ENCODE measurements around the gene TOM1L1.

TOM1L1 gene

DNA sequence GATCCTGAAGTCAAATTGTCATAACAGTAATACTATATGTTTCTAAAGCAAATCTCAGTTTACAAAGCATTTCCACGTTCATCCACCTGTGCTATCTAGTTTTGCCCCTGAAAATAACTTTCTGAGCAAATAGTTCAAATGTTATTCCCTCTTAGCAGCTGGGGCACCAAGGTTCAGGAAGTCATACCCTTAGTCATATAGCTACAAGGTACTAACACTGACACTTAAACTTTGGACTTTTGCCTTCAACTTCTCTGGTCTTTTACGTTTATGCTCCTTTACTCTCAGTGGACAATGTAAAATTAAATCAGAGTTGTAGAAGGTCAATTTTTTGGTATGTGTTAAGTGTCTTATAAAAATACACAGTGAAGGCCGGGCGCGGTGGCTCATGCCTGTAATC lies 34.8 kb downstream of the TOM1L1 start:
- no peak for TF ChIP-seq JUND (IDR thresholded peaks at IDR 0.05; ENCODE audit: low read depth)
- in situ Hi-C loops (cut with HindIII; ENCODE audit: low pct_unique_long_range_greater_than_20kb, low sequenced_read_pairs), result no loop called here

DNA sequence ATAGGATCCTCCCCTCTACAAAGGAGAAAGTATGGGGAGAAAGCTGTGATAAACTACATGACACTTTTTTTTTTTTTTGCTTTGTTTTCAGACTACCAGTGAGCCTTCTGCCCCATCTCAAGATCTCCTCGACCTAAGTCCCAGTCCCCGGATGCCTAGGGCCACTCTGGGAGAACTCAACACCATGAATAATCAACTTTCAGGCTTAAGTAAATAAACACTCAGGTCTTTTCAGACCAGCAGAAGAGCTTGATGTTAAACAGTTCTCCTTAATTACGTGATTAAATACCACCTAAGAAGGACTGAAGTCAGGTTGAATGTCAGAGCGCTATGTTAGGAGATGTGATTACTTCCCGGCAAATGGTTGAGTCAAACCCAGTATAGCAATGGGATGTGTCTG lies 36.4 kb downstream of the TOM1L1 start:
- DNase-seq (ENCODE audit: low read depth in 1 of 2, low spot score in 1 of 2), result no peak
- in situ Hi-C loops (cut with HindIII; ENCODE audit: low pct_unique_long_range_greater_than_20kb, low sequenced_read_pairs), result no loop called here

More for the DNA sequence above, 34.8 kb downstream of the TOM1L1 start:
- no peak for DNase-seq (ENCODE audit: low read depth in 1 of 2, low spot score in 1 of 2)

DNA sequence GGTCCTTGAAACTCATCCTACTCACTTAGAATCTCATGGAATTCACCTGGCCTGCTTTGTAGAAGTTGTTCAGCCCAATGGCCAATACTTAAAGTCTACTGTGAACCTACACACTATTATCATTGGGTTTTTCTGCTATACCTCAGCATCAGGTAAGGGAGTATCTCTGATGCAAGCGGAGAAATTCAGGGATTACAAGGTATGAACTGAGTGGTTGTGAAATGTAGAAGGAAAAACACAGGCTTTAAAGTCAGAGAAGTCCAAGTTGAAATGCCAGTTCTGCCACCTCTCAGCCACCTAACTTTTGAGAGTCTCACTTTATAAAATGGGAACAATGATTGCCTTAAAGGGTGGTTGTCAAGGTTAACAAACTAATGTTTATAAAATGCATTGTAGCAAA lies 36.8 kb downstream of the TOM1L1 start:
- TF ChIP-seq JUND (IDR thresholded peaks at IDR 0.05; ENCODE audit: low read depth), result no peak
- in situ Hi-C loops (cut with HindIII; ENCODE audit: low pct_unique_long_range_greater_than_20kb, low sequenced_read_pairs), result no loop called here
- peak in 1 of 2 experiments; percentile 33 for DNase-seq (ENCODE audit: low read depth in 1 of 2, low spot score in 1 of 2)

More for the DNA sequence above, 36.4 kb downstream of the TOM1L1 start:
- no peak for TF ChIP-seq JUND (IDR thresholded peaks at IDR 0.05; ENCODE audit: low read depth)

DNA sequence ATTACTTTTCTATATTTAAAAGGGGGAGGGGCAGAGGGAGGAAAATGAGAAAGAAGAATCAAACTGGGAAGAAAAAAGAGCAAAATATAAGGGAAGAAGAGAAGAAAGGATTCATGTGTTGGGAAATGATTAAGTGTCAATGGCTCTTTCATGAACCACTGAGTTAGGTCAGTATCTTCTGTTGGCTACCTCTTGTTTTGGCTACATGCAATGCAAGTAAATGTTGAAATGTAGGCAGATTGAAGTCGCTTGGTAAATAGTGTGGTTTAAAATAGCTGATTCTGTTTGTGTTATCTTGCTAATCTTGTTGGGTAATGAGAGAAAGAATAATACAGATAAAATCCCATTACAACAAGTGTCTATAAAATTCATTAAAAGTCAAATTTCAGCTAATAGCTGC lies 40.6 kb downstream of the TOM1L1 start:
- no peak for DNase-seq (ENCODE audit: low read depth in 1 of 2, low spot score in 1 of 2)
- in situ Hi-C loops (cut with HindIII; ENCODE audit: low pct_unique_long_range_greater_than_20kb, low sequenced_read_pairs), result no loop called here
- TF ChIP-seq JUND (IDR thresholded peaks at IDR 0.05; ENCODE audit: low read depth), result no peak

DNA sequence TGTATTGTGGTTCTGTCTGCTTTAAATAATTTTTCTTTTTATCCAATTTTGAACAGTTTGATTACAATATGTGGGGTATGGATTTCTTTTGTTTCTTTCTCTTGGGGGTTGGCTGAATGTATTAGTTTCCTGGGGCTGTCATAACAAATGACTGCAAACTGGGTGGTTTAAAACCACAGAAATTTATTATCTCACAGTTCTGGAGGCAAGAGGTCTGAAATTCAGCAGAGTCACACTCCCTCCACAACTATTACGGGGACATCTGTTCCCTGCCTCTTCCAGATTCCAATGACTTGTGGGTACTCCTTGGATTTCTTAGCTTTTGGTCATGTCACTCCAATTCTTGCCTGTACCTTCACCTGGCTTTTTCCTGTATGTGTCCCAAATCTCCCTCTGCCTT lies 44.1 kb downstream of the TOM1L1 start:
- DNase-seq (ENCODE audit: low read depth in 1 of 2, low spot score in 1 of 2), result no peak
- no peak for TF ChIP-seq JUND (IDR thresholded peaks at IDR 0.05; ENCODE audit: low read depth)
- in situ Hi-C loops (cut with HindIII; ENCODE audit: low pct_unique_long_range_greater_than_20kb, low sequenced_read_pairs), result no loop called here

DNA sequence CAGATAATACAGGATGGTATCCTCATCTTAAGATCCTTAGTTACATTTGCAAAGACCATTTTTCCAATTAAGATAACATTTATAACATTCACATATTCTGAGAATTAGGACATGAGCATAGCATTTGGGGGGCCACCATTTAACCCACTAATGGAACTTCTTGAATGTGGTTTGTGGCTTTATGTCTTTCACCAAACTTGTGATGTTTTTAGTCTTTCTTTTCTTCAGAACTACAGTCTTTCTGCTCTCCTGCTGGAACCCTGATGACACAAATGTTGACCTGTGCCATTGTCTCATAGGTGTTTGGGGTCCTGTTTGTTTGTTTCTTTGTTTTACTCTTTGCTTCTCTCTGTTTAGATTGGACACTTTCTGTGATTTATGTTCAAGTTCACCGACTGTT lies 44.6 kb downstream of the TOM1L1 start:
- in situ Hi-C loops (cut with HindIII; ENCODE audit: low pct_unique_long_range_greater_than_20kb, low sequenced_read_pairs), result no loop called here
- no peak for TF ChIP-seq JUND (IDR thresholded peaks at IDR 0.05; ENCODE audit: low read depth)
- no peak for DNase-seq (ENCODE audit: low read depth in 1 of 2, low spot score in 1 of 2)

DNA sequence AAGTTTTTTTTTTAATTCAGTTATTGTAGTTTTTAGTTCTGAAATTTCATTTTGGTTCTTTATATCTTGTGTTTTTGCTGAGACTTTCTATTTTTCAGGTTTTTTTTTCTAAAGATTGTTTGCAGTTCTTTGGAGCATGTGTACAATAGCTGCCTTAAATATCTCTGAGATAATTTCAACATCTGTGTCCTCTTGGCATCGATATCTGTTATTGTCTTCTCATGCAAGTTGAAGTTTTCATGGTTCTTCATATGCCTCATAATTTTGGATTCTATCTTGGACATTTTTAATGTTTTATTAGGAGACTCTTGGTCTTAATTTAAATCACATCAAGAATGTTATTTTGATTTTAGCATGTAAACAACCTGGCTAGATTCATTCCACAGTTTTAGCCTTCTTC lies 45.0 kb downstream of the TOM1L1 start:
- TF ChIP-seq JUND (IDR thresholded peaks at IDR 0.05; ENCODE audit: low read depth), result no peak
- DNase-seq (ENCODE audit: low read depth in 1 of 2, low spot score in 1 of 2), result no peak
- in situ Hi-C loops (cut with HindIII; ENCODE audit: low pct_unique_long_range_greater_than_20kb, low sequenced_read_pairs), result no loop called here

DNA sequence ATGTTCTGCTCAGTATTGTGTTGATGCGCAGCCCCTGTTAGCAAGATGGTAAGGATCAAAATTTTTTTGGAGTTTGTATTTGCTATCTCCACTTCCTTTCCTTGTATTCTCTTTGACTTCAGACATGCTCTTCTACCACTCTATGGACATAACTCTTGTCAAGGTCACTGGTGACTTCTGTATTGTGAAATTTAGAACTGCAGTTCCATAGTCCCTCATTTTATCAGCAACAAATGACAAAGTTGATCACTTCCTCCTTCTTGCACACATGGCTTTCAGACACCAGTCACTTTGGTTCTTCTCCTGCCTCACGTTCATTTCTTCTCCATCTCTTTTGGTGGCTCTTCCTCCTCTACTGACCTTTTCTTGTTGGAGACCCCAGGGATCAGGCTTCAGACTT lies 46.7 kb downstream of the TOM1L1 start:
- DNase-seq (ENCODE audit: low read depth in 1 of 2, low spot score in 1 of 2), result no peak
- TF ChIP-seq JUND (IDR thresholded peaks at IDR 0.05; ENCODE audit: low read depth), result no peak
- in situ Hi-C loops (cut with HindIII; ENCODE audit: low pct_unique_long_range_greater_than_20kb, low sequenced_read_pairs), result no loop called here

DNA sequence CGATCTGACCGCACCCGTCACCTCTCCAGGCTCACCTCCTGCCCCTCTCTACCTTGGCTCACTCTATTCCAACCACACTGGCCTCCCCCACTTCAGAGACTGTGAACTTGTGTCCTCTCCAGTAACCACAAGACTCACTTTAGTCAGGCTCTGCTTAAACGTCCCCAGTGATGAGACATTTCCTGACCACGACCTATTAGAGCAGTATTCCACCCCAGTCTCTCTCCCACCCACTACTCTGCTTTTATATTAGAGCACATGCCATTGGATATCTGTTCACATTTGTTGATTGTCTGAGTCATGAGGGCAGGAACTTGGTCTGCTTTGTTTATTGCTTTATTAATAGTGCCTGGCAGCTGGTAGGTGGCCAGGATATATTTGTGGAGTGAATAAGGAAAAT lies 47.7 kb downstream of the TOM1L1 start:
- in situ Hi-C loops (cut with HindIII; ENCODE audit: low pct_unique_long_range_greater_than_20kb, low sequenced_read_pairs), result no loop called here
- no peak for DNase-seq (ENCODE audit: low read depth in 1 of 2, low spot score in 1 of 2)
- no peak for TF ChIP-seq JUND (IDR thresholded peaks at IDR 0.05; ENCODE audit: low read depth)

DNA sequence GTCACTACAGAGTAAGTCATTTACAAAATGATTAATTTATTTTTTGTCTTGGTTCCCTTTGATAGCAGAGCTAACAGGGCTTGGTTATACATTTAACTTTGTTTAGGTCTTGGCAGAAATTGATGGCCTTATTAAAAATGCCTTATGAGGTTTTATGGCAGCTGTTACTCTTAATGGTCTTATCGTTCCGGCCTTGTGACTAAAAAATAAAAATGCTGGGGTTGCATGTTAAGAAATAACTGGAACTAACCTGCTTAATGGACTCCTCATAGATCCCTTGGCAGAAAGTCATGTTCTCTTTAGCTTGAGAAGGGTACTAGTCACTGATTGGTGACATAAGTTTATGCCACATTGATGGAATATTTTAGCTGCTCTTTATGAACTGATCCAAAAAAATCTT lies 49.5 kb downstream of the TOM1L1 start:
- in situ Hi-C loops (cut with HindIII; ENCODE audit: low pct_unique_long_range_greater_than_20kb, low sequenced_read_pairs), result no loop called here
- TF ChIP-seq JUND (IDR thresholded peaks at IDR 0.05; ENCODE audit: low read depth), result no peak
- no peak for DNase-seq (ENCODE audit: low read depth in 1 of 2, low spot score in 1 of 2)

DNA sequence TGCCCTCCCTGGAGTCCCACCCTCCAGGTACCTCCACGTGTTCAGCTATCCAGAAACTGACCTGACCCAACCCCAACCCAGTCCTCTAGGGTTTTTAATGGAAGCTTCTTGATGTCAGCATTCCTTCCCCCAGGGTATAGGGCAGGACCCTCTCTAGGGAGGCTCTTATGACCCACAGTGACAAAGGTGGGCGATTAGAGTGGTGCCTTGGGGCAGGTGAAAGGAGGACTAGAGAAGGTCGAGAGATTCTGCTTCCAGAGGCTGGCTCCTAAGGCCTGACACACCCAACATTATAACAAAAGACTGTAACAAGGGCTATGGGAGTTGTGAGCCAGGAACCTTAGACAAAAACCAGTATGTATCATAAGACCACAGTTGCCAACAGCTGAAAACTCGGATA lies 50.6 kb downstream of the TOM1L1 start:
- in situ Hi-C loops (cut with HindIII; ENCODE audit: low pct_unique_long_range_greater_than_20kb, low sequenced_read_pairs), result no loop called here
- no peak for TF ChIP-seq JUND (IDR thresholded peaks at IDR 0.05; ENCODE audit: low read depth)
- no peak for DNase-seq (ENCODE audit: low read depth in 1 of 2, low spot score in 1 of 2)

DNA sequence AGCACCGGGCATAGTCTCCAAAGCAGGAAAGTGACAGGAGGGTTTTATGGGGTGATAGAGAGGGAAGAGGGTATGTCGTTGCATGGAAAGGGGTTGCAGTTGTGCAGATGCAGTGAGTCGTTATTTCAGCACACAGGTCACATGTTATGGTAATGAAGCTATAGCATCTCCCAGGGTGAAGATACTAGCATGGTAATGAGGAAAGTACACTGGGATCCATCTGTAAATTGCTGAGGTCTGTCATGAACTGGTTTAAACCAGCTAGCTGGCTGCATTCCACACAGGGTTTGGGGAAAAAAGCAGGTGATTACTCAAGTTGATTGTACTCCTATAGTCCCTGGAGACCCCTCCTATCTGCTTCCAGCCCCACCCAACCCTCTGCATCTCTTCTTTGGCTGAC lies 56.1 kb downstream of the TOM1L1 start:
- DNase-seq (ENCODE audit: low read depth in 1 of 2, low spot score in 1 of 2), result no peak
- in situ Hi-C loops (cut with HindIII; ENCODE audit: low pct_unique_long_range_greater_than_20kb, low sequenced_read_pairs), result no loop called here
- no peak for TF ChIP-seq JUND (IDR thresholded peaks at IDR 0.05; ENCODE audit: low read depth)

DNA sequence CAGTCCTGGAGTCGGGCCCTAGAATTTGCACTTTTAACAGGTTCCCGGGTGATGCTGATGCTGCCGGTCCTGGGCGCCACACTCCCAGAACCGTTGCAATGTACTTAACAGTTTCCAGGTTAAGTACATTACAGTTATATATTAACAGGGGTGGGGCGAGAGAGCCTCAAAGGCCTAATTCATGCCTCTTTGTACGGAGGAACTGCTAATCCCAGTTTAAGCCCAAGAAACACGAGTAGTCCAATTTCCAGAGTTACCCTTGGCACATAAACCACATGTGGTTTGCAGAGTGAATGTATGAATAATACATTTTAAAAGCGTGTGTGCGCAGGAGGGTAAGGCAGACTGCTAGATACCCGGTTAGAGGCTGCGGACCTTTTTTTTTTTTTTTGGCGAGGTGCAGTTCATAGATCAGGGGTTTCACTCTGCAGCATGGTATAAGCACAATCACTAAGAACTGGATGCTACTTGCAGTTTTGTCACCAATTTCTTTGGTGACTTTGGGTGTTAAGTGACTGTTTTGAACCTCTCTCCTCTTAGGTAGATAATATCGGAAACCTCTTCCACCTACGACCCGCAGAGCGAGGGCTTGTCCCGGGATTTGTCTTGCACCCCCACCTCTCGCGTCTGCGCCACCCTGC lies 67.1 kb downstream of the TOM1L1 start:
- TF ChIP-seq JUND (IDR thresholded peaks at IDR 0.05; ENCODE audit: low read depth), result no peak
- DNase-seq (ENCODE audit: low read depth in 1 of 2, low spot score in 1 of 2), result peak; percentile 19 to 24
- in situ Hi-C loops (cut with HindIII; ENCODE audit: low pct_unique_long_range_greater_than_20kb, low sequenced_read_pairs), result no loop called here
